Left cardiac atrium (tissue), 4 donors: ENCODE results near the gene BTBD16. TPM values are rescaled to one million over a fixed set of nuclear protein-coding genes. Genes with fewer than 3 reads are reported as not detected.
A peak's percentile ranks its signal among the peaks of the same experiment; 100 is the strongest.

Experiments
- ATAC-seq, 2 donors: fragments of 200-7000 bp; cut with Tn5 transposase; one replicate each; pipeline ENCODE4 v1.9.1; 2020; ENCODE audit warnings: mild to moderate bottlenecking in 2 of 2, moderate library complexity in 2 of 2
- DNase-seq: peaks from one replicate; pipeline ENCODE4 v3.0.0-alpha.2; 2020
- intact Hi-C, 2 donors: fragments of 100-400 bp; cut with DNase I; formaldehyde crosslinking; loops; one replicate each; pipeline versions ENCODE4 v1.14.1 to v1.15.1; 2022 to 2023
- total RNA-seq, 2 donors: library from RNA; stranded (reverse); fragmentation: NEBNext Ultra II Directional; extraction: Animal tissue kit (Norgen Biotek cat#: 25700); gene quantifications; one replicate each; pipeline ENCODE4 v1.2.1, GENCODE V29; 2021
- donor health status: DM: no; HTN: yes; CAD: no.
- donor health status: DM: no; HTN: yes; CAD: no; lungs with severe emphysema.
- donor health status: DM: yes; HTN: yes; CAD: no.
- donor health status: Dilated cardiomyopathy.

BTBD16 gene
- total RNA-seq, 2 donors from 2014 or later = 0.37 TPM; not detected in 1

DNA sequence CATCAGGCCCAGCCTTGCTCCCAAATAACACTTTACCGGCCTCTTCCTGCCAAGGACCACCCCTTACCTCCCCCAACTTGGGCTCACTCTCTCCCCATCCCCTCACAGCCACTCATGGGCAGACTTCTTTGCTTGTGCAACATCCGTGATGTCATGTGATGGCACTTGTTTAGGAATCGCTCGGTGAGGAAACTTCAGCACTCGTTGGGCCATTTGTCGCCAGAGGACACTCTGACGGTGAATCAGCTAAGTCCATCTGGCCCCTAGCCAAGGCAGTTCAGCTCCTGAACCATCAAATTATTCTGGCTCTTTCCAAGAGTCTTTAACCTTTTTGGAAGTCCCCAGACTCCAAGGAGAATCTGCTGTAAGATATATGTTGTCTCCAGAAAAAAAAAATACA, 19.2 kb downstream of the BTBD16 start:
- DNase-seq = no peak
- no peak for ATAC-seq
- intact Hi-C loops = loop anchor here (10.0 kb wide), 2 partner anchors 274 to 414 kb away; partner anchors contain the start of gene DMBT1 (in 1 of the 2)

DNA sequence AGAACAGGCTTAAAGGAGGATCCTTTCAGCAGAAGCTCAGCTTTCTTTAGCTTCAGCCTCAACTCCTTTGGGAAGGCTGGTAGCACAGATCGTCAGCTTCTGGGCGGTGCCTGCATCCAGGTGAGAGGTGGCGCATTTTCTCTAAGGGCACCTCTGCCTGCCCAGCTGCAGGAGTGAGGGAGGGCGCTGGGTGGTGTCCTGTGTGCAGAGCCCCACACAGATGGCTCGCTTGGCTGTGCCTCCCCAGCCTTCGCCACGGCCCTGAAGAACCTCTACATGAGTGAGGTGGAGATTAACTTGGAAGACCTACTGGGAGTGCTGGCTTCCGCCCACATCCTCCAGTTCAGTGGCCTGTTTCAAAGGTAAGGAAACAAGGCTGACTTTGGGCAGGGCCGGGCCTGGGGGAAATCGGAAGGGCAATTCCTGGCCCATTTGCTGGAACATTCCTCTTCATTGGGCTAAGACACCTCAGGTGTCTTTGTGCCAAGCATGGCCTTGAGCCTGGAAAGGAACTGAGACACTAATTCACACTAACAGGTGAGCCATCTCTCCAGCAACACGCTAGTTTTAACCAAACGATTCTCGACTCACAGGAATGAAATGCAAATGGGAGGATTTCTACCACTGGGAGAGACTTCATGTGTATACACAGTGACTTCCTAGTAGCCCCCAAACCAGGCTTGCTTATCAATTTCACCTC, 19.9 kb downstream of the BTBD16 start:
- intact Hi-C loops = loop anchor here (10.0 kb wide), 2 partner anchors 274 to 414 kb away; partner anchors contain the start of gene DMBT1 (in 1 of the 2)
- ATAC-seq = no peak

DNA sequence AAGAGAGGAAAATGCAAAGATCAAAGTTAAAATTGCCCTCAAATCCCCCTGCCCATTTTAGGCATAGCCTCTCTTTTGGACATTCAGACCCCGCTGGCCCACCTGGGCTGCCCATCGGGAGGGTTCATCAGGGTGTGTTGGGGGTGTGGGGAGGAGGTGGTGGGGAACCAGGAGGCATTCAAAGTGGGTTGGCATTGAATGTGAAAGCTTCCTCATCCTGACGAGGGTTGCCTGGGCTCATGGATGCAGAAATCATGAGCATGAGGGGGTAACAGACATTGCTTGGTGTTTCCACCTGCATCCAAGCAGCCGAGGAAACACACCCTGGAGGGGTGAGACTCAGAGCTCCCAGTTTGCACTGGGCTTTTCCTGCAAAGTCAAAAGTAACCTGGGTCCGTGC, 20.6 kb downstream of the BTBD16 start:
- intact Hi-C loops = loop anchor here (10.0 kb wide), 2 partner anchors 273 to 413 kb away; partner anchors contain the start of gene DMBT1 (in 1 of the 2)
- ATAC-seq (no peak), DNase-seq (no peak)

More for the DNA sequence above, 19.9 kb downstream of the BTBD16 start:
- DNase-seq = no peak

DNA sequence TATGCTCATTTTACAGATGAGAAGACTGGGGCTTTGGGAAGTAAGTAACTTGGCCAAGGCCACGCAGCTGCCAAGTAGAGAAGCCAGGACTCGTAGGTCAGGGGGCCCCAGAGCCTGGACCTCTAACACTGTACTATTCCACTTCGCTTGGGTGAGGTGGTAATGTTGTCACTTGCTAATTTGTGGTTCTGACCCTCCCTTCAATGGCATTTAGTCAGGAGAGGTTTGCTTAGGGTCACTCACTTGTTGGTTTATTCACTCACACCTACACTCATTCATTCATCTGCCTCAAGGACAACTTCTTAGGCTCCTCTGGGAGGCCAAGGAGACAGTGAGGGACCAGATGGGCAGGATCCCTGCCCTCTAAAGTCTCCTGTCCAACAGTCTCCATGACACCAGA, 21.3 kb downstream of the BTBD16 start:
- intact Hi-C loops = loop anchor here (10.0 kb wide), 2 partner anchors 272 to 412 kb away; partner anchors contain the start of gene DMBT1 (in 1 of the 2)
- ATAC-seq = no peak
- DNase-seq = no peak

DNA sequence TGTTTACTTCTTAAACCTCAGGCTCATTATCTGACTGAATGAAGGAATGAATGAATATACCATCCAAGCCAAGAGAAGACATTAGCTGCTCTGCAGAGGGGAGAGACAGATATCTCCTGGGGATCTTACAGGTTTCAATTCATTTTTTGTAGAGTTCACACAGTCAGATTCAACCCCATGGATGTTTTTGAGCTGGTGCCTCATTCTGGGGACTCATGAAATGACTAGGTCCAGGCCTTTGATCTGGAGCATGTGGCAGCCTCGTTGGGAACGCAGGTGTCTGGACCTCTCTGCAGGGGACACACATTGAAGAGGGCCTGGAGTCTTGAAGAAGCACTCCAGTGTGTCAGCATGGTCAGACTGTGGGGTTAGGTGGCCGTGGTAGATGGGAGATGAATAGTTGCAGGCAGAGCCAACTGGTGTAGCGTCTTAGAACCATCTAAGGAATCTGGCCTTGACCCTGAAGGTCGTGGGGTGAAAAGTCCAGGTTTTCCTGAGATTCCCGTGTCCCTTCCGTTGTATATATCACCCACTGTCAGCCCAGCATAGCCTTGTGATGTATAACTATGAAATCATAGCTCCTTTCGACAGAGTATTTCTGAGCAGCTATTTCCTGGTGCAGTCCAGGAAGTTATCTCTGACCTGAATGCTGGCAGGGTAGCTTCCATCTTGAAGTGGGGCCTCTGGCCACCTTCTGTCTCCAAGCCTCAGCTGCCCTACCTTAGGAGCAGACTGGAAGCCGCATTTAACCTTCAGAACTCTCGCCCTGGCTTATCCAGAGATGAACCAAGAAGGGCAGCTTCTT, 22.3 kb downstream of the BTBD16 start:
- DNase-seq = no peak
- ATAC-seq = no peak
- intact Hi-C loops = loop anchor here (10.0 kb wide), 2 partner anchors 271 to 411 kb away; partner anchors contain the start of gene DMBT1 (in 1 of the 2)

DNA sequence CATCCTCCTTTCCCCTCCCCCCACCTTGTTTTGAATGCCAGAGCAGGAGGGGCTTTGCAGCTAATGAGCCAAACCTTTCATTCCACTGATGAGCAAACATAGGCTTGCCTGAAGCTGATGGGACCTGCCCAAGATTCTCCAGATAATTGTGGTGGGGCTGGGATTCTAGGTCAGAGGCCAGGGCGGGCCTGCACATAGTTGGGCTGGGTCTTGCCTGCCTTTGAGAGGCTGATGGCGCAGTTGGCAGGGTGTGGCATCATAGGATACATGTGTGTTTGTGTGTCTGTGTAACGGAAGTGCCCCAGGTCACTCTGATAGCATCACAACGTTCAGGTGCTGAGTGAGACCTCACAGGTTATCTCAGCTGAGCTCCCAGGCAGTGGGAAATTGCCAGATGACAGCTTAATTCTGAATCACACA, 22.9 kb downstream of the BTBD16 start:
- DNase-seq (no peak), ATAC-seq (no peak)
- intact Hi-C loops = loop anchor here (10.0 kb wide), 2 partner anchors 271 to 411 kb away; partner anchors contain the start of gene DMBT1 (in 1 of the 2)

DNA sequence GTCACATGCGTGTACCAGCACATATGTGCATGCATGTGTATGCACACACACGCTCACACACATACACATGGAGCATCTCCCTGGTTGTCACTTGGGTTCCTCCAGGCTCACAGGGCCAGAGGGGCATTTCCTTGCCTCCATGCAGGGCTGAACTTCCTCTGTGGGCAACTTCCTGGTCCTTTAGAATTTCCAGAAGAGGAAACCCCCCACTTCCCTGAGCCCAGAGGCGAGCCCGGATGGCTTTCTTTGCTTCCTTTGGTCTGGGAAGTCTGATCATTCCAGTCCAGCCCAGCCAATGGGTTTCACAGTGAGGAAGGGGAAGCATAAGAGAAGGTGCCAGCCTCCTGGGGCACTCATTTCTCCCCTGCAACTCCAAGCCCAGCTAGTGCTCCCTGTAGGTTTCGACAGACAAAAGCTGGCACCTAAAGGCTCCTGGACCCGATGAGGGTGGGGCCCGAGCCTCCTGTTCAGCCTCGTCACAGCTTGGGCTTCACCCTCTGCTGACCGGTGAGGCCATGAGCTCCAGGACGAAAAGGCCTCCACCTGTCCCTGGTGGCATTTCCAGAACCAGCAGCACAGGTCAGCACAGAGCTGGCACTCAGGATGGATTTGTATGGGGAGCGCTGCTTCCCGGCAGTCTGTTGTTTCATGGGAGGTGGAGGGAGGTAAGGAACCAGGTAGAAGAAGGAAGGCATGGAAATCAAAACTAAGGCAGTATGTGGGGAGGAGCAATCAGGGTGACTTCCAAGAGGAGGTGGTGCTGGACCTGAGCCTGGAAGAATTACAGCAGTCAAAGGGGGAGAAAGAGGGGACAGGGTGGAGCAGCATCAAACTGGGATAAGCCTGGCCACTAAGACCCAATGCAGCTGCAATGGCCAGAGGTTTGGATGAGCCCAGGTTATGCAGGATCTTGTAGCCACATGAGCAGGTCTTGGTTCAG, 23.7 kb downstream of the BTBD16 start:
- DNase-seq (no peak), ATAC-seq (no peak)
- intact Hi-C loops = loop anchor here (5.0 to 10.0 kb wide), 4 partner anchors 48 to 410 kb away; partner anchors contain the start of gene DMBT1 (in 1 of the 2)

DNA sequence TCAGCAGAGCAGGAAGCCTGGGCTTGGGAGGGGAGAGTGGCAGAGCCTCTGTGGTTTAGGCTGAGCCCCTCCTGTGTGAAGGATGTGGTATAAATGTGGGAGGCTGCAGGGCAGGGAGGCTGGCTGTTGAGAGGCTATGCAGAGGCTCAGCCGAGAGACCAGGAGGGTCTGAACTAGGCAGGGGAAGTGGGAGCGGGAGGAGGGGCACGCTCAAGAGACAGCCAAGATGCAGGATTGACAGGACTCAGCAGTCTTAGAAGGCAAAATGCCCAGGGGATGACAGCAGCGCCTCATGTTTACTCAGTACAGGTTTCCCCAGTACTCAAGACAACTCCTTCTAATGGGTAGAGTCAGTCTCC, 24.3 kb downstream of the BTBD16 start:
- DNase-seq = no peak
- ATAC-seq = no peak

DNA sequence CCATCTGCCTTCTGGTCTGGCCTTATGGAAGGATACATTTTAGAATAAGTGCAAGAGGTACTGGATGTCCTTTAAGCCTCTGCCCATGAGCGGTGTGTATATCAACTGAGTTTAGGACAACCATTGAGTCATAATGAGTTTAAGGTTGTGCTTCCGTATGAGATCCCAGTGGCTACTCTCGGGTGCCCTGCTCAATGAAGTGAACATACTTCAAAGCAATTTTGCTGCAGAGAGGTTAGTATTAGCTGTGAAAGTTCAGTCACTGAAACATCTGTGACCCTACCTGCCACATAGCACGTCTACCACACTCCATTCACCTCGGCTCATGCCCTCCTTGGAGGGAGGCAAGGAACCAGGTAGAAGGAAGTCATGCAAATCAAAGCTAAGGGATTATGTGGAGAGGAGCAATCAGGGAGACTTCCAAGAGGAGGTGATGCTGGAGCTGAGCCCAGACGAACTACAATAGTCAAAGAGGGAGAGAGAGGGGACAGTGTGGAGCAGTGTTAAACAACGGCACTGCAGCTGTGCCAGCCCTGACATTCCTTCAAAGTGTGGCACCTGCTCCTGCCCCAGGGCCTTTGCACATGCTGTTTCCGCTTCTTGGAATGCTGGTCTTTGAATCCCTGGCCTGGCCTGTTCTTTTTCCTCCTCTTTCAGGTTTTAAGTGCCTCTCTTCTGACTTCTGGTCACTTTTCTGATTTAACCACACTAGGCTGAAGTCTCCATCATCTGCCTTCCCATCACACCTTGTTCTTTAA, 25.4 kb downstream of the BTBD16 start:
- intact Hi-C loops = loop anchor here (5.0 to 10.0 kb wide), 4 partner anchors 46 to 408 kb away; partner anchors contain the start of gene DMBT1 (in 1 of the 2)

More for the DNA sequence above, 24.3 kb downstream of the BTBD16 start:
- intact Hi-C loops = loop anchor here (5.0 to 10.0 kb wide), 4 partner anchors 47 to 409 kb away; partner anchors contain the start of gene DMBT1 (in 1 of the 2)

DNA sequence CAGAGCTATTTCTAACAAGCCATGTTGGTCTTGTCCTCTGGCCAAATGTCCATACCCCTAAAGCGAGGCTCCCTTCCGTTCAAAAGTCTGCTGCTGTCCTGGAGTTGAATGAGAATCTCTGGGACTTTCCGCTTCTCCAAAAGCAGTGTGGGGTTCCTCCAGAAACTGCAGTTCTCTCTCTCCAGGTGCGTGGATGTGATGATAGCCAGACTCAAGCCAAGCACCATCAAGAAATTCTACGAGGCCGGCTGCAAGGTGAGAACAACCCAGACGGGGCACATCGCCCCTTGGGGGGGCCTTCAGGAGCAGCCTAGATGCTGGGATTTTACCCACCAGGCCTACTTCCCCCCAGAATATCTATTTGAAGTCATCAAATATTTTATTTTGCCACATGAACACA, 26.5 kb downstream of the BTBD16 start:
- intact Hi-C loops = loop anchor here (5.0 to 10.0 kb wide), 4 partner anchors 45 to 407 kb away; partner anchors contain the start of gene DMBT1 (in 1 of the 2)
- ATAC-seq (no peak), DNase-seq (no peak)

More for the DNA sequence above, 25.4 kb downstream of the BTBD16 start:
- no peak for DNase-seq
- ATAC-seq = no peak

DNA sequence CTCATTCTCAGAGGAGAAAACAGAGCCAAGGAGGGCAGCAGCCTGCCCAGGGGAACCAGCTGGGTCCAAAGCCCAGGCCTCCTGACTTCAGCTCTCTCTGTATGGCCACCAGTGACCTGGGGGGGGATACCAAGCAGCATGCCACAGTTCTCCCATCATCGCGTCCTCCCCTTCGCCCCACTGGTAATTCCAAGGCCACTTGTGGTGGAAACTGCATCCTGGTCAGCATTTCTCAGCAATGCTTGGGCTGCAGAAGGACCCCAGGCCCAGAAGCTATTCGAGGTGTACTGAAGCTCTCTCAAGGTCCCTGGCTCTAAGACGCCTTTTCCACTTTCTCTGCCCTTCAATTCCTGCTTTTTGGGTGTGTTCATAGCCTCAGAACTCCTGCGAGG, 27.1 kb downstream of the BTBD16 start:
- no peak for DNase-seq
- ATAC-seq = no peak
- intact Hi-C loops = loop anchor here (1.0 to 10.0 kb wide), 6 partner anchors 44 to 407 kb away; partner anchors contain the start of gene DMBT1 (in 1 of the 2)

DNA sequence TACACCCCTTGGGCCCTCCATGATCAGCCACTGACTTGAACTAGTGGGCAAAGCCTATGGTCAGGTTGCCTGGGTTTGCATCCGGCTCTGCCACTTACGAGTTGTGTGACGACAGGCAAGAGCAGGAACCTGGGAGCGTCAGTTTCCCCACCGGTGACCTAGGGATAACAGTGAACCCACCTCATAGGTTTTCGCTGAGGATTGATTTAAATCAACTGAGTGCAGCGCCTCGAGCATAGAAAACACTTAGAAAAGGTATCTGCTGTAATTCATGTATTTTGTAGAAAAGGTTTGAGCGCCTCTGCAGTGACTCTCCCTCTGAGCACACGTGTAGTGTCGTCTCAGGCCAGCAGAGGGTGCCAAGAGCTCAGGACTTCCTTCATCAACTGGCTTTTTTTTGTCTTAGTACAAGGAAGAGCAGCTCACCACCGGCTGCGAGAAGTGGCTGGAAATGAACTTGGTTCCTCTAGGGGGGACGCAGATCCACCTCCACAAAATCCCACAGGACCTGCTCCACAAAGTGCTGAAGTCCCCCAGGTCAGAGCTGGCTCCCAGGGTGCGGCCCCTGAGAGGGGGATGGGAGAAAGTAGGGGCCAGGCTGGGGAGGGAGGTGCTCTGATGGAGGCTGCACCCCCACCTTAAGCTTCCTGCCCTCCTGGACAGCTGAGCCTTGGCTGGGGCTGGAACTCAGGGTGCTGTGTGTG, 27.7 kb downstream of the BTBD16 start:
- intact Hi-C loops = loop anchor here (1.0 to 10.0 kb wide), 6 partner anchors 44 to 406 kb away; partner anchors contain the start of gene DMBT1 (in 1 of the 2)
- ATAC-seq (peak; percentile 77 to 89), DNase-seq (peak; percentile 73)

DNA sequence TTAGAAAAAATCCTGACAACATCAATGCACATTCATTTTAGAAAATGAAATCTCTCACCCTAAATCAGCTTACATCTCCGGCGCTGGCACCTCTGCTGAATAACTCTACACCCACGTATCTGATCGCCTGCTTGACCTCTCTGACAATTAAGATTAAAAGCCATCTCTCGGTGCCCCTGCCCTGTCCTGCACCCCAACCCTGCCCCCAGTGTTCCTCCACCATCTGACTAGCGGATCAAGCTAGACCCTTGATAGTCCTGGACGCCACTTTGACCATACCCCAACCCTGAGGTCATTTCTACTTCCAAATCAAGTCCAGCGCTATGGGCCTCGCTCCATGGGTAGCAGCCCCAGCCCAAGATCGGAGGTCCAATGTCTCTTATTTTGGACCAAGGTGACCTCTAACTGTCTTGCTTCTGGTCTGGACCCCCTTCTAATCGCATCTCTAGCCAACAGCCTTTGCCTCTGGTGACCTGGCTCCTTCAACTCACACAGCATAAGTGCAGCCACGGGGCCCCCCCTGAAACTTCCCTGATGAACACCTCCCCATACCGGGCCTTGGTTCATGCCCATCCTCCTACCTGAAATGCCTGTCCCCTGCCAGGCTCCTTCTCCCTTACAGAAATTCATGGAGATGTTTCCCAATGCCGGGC, 28.5 kb downstream of the BTBD16 start:
- intact Hi-C loops = loop anchor here (5.0 to 10.0 kb wide), 4 partner anchors 43 to 405 kb away; partner anchors contain the start of gene DMBT1 (in 1 of the 2)
- ATAC-seq (no peak), DNase-seq (no peak)

DNA sequence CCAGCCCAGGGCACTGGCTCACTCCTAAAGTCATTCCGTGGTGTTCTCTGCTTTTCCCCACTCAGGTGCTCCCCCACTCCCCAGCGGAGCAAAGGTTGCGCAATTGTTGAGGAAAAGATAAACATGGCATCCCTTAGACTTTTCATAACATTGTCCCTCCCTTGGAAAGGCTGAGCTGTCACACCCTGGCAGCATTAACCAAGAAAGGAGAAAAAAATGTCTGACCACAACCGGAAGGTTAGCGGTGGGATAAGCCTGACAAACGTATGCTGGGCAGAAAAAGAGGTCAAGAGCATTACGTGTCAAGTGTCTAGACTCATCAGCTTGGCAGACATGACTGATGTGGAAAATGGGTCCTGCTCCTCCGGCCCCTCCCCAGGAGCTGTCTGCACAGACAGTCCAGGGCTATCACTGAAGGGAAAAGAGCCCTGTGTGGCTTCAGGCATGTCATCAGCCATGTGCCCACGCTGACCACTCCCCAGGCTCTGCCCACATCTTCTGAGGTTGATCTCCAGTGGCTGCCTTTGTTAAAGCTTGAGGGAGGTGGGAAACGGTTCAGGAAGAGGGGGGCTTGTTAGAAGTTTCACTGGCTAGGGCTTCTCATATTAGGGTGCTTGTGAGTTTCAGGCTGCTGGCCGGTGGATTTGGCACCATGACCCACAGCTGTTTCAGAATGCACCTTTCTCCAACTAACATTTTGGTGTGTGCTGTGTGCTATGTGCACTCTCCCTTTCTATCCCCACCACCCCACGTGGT, 30.1 kb downstream of the BTBD16 start:
- intact Hi-C loops = no loop called here
- ATAC-seq (peak in 1 of 2 donors; percentile 90), DNase-seq (no peak)

DNA sequence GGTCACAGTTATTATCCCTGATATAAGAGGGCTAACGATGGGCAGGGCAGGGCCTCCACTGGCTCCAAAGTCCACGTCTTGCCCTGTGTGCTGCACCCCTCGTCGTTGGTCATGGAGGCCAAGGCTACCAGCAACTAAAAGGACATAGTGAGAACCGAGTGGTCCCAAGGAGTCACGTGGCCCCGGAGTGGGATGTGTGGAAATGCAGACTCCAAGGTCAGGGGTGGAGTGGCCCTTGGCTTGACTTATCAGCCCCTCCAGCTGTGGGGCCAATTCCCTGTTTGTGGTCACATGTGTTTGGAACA, 30.7 kb downstream of the BTBD16 start:
- intact Hi-C loops = no loop called here
- DNase-seq = no peak

DNA sequence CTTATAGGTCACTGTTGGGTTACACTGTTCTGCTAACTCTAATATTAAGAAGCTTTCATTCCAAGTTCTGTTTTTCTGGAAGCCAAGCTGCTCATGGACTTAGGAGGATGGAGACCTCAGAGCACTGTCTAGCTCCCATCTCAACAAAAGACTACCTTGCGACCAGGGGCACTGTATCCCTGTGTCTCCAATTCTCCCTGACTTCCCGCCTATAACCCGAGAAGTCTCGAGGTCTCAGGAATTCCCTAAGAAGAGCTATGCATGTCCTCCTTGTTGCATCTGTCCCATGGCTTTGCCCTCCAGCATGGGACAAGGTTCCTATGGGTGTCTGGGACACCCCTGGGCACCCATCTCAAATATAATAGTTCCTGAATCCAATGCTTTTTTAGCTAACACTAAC, 31.2 kb downstream of the BTBD16 start:
- ATAC-seq (no peak), DNase-seq (no peak)
- intact Hi-C loops = no loop called here

More for the DNA sequence above, 30.7 kb downstream of the BTBD16 start:
- ATAC-seq = no peak
